PC-9 (cell line): Measurements from ENCODE around the gene PTCHD1. TPM values are rescaled to one million over a fixed set of nuclear protein-coding genes. Genes with fewer than 3 reads are reported as not detected.

ENCODE experiments used
- BruUV-seq: library from RNA; stranded (reverse); fragments of 400-500 nt; replicated peaks from 2 replicates; lab custom pipeline; 2021; lab: Mats Ljungman, UMichigan
- CTCF ChIA-PET: fragments of 300-600 bp; sonication (Branson Sonifier 250); formaldehyde crosslinking; loops from one replicate; lab custom pipeline; 2022; ENCODE audit warnings: antibody characterized with exemption; lab: Charles Lee
- POLR2A ChIA-PET: fragments of 300-600 bp; sonication (Branson Sonifier 250); formaldehyde crosslinking; loops from one replicate; lab custom pipeline; 2022; ENCODE audit warnings: antibody characterized with exemption; ENCODE audit not compliant: unreplicated experiment; lab: Charles Lee
- DNase-seq, 2 experiments: peaks; one replicate each; pipeline versions ENCODE4 v3.0.0 to v3.0.0-alpha.2; 2015 to 2022; ENCODE audit warnings: mixed read lengths in 1 of 2
- H2AFZ ChIP-seq: fragments of 200-600 bp; sonication (generic); 2 replicates; pipeline ENCODE4 v1.8.1; 2017; ENCODE audit warnings: antibody characterized with exemption
- H3F3A ChIP-seq: fragments of 200-600 bp; sonication (generic); 2 replicates; pipeline ENCODE4 v1.8.1; 2017; ENCODE audit warnings: antibody characterized with exemption, mild to moderate bottlenecking, low read depth; ENCODE audit not compliant: insufficient read depth
- H3K27ac ChIP-seq: fragments of 200-600 bp; sonication (generic); 2 replicates; pipeline ENCODE4 v1.6.1; 2016; ENCODE audit warnings: mixed run types
- H3K27me3 ChIP-seq: fragments of 200-600 bp; sonication (generic); 2 replicates; pipeline ENCODE4 v1.6.1; 2016; ENCODE audit warnings: low read depth, mixed run types; ENCODE audit not compliant: insufficient read depth
- H3K36me3 ChIP-seq: fragments of 200-600 bp; sonication (generic); 2 replicates; pipeline ENCODE4 v1.6.1; 2016; ENCODE audit warnings: low read depth, mixed run types
- H3K4me1 ChIP-seq: fragments of 200-600 bp; sonication (generic); replicated peaks from 2 replicates; pipeline ENCODE4 v1.6.1; 2016; ENCODE audit warnings: mixed run types; ENCODE audit not compliant: insufficient read depth
- H3K4me2 ChIP-seq: fragments of 200-600 bp; sonication (generic); 2 replicates; pipeline ENCODE4 v1.6.1; 2017; ENCODE audit warnings: mixed run types
- H3K4me3 ChIP-seq: fragments of 200-600 bp; sonication (generic); 2 replicates; pipeline ENCODE4 v1.6.1; 2016; ENCODE audit warnings: mixed run types
- H3K79me2 ChIP-seq: fragments of 200-600 bp; sonication (generic); 2 replicates; pipeline ENCODE4 v1.6.1; 2017; ENCODE audit warnings: low read depth, mixed run types
- H3K9me2 ChIP-seq: fragments of 200-600 bp; sonication (generic); 2 replicates; pipeline ENCODE4 v1.8.1; 2017; ENCODE audit warnings: mild to moderate bottlenecking; ENCODE audit not compliant: insufficient read depth
- H3K9me3 ChIP-seq: fragments of 200-600 bp; sonication (generic); 2 replicates; pipeline ENCODE4 v1.8.1; 2016; ENCODE audit warnings: low read depth; ENCODE audit not compliant: insufficient read depth
- H4K20me1 ChIP-seq: fragments of 200-600 bp; sonication (generic); 2 replicates; pipeline ENCODE4 v1.8.1; 2017; ENCODE audit not compliant: insufficient read depth
- CTCF ChIP-seq: fragments of 200-600 bp; sonication (generic); conservative IDR thresholded peaks from 2 replicates; pipeline ENCODE4 v1.6.1; 2017; ENCODE audit warnings: mixed run types, antibody characterized with exemption, mild to moderate bottlenecking, moderate library complexity
- EZH2 ChIP-seq: fragments of 200-600 bp; sonication (generic); IDR thresholded peaks from 2 replicates; pipeline ENCODE4 v1.8.0; 2017; ENCODE audit warnings: antibody characterized with exemption, low read depth
- intact Hi-C: fragments of 100-400 bp; cut with micrococcal nuclease; formaldehyde crosslinking; loops from one replicate; pipeline ENCODE4 v1.10.0; 2022; ENCODE audit not compliant: unreplicated experiment
- total RNA-seq: library from RNA; stranded (reverse); gene quantifications from 2 replicates; pipeline ENCODE4 v1.2.3, GENCODE V29; 2021

PTCHD1 gene
- total RNA-seq, 1 experiment from 2014 or later = not detected

GRCh38 chrX:23394421-23394820, 59.8 kb downstream of the PTCHD1 start:
- CTCF ChIA-PET = no interaction called here

GRCh38 chrX:23396263-23396662, 61.6 kb downstream of the PTCHD1 start:
- CTCF ChIA-PET = no interaction called here
- POLR2A ChIA-PET = no interaction called here
- no peaks in the 10 kb centered on the region for H3K79me2 ChIP-seq
- no peaks in the 10 kb centered on the region for H3K9me2 ChIP-seq
- TF ChIP-seq CTCF = no peak
- no peak for TF ChIP-seq EZH2
- H3K4me1 ChIP-seq = no peaks in the 10 kb centered on the region
- H3K4me3 ChIP-seq = no peak overlapping the region
- no peaks in the 10 kb centered on the region for H3K27me3 ChIP-seq
- H3K4me2 ChIP-seq = no peak overlapping the region
- no peaks in the 10 kb centered on the region for H3F3A ChIP-seq
- no TSS peak for BruUV-seq
- H3K9me3 ChIP-seq = no peaks in the 10 kb centered on the region
- intact Hi-C loops = no loop called here
- no peak for DNase-seq
- no peaks in the 10 kb centered on the region for H3K36me3 ChIP-seq
- no peak overlapping the region for H3K27ac ChIP-seq
- no peaks in the 10 kb centered on the region for H4K20me1 ChIP-seq
- no peak overlapping the region for H2AFZ ChIP-seq

More at GRCh38 chrX:23394421-23394820, 59.8 kb downstream of the PTCHD1 start:
- Histone ChIP-seq H3K4me2 (no peak overlapping the region), H3K27me3 (no peaks in the 10 kb centered on the region), H3K79me2 (no peaks in the 10 kb centered on the region), H2AFZ (no peak overlapping the region), H3K36me3 (no peaks in the 10 kb centered on the region), H3K4me3 (no peak overlapping the region), H3K9me2 (no peaks in the 10 kb centered on the region), H3K27ac (no peak overlapping the region), H3K4me1 (no peaks in the 10 kb centered on the region), H4K20me1 (no peaks in the 10 kb centered on the region), H3F3A (no peaks in the 10 kb centered on the region), H3K9me3 (no peaks in the 10 kb centered on the region)
- BruUV-seq = no TSS peak
- intact Hi-C loops = no loop called here
- POLR2A ChIA-PET = no interaction called here
- TF ChIP-seq CTCF (no peak), EZH2 (no peak)
- DNase-seq = no peak

- Histone ChIP-seq H2AFZ (no peak overlapping the region), H3K36me3 (no peaks in the 10 kb centered on the region), H3F3A (no peaks in the 10 kb centered on the region), H3K9me2 (no peaks in the 10 kb centered on the region), H3K4me3 (no peak overlapping the region), H3K79me2 (no peaks in the 10 kb centered on the region), H3K9me3 (no peaks in the 10 kb centered on the region), H3K27me3 (no peaks in the 10 kb centered on the region), H3K4me2 (no peak overlapping the region), H3K4me1 (no peaks in the 10 kb centered on the region), H4K20me1 (no peaks in the 10 kb centered on the region), H3K27ac (no peak overlapping the region)
- TF ChIP-seq CTCF (no peak), EZH2 (no peak)
- ChIA-PET CTCF (interaction anchor here (0.6 kb wide), 1 partner anchor 92 kb away, joined by 3 read pairs; no protein-coding TSS in a partner anchor), POLR2A (no interaction called here)
- no TSS peak for BruUV-seq
- intact Hi-C loops = no loop called here
- no peak for DNase-seq
These were observed 63.9 kb downstream of the PTCHD1 start for GRCh38 chrX:23398570-23398969.
